Loucy (cell line): Measurements from ENCODE around the gene NCAPH2.

ENCODE experiments used
- H2AFZ ChIP-seq: fragments of 200-600 bp; sonication (generic); 2 replicates; pipeline ENCODE4 v1.6.0; 2016; ENCODE audit warnings: antibody characterized with exemption, mild to moderate bottlenecking, low read length, moderate library complexity
- H3F3A ChIP-seq: fragments of 200-600 bp; 2 replicates; pipeline ENCODE4 v1.6.0; 2016; ENCODE audit warnings: antibody characterized with exemption, low read depth, mild to moderate bottlenecking
- H3K27me3 ChIP-seq: fragments of 200-600 bp; sonication (generic); 2 replicates; pipeline ENCODE4 v1.6.1; 2014; ENCODE audit warnings: low read length, mild to moderate bottlenecking; ENCODE audit not compliant: insufficient read depth, poor library complexity, severe bottlenecking
- H3K36me3 ChIP-seq: fragments of 200-600 bp; sonication (generic); 2 replicates; pipeline ENCODE4 v1.6.1; 2016; ENCODE audit warnings: low read length; ENCODE audit not compliant: insufficient read depth
- H3K4me1 ChIP-seq: fragments of 200-600 bp; sonication (generic); 2 replicates; pipeline ENCODE4 v1.5.1; 2014; ENCODE audit warnings: low read length, mild to moderate bottlenecking; ENCODE audit not compliant: insufficient read depth, poor library complexity, severe bottlenecking
- H3K4me2 ChIP-seq: fragments of 200-600 bp; sonication (generic); 2 replicates; pipeline ENCODE4 v1.6.0; 2014; ENCODE audit warnings: antibody characterized with exemption, low read length, low read depth, mild to moderate bottlenecking; ENCODE audit not compliant: poor library complexity, severe bottlenecking
- H3K4me3 ChIP-seq: fragments of 200-600 bp; sonication (generic); 2 replicates; pipeline ENCODE4 v1.5.1; 2014; ENCODE audit warnings: low read length, mild to moderate bottlenecking, mixed read lengths; ENCODE audit not compliant: poor library complexity, severe bottlenecking
- H3K79me2 ChIP-seq: fragments of 200-600 bp; sonication (generic); 2 replicates; pipeline ENCODE4 v1.6.1; 2014; ENCODE audit warnings: low read length; ENCODE audit not compliant: insufficient read depth
- H3K9ac ChIP-seq: fragments of 200-600 bp; sonication (generic); 2 replicates; pipeline ENCODE4 v1.6.0; 2014; ENCODE audit warnings: mild to moderate bottlenecking, low read depth, low read length, moderate library complexity; ENCODE audit not compliant: poor library complexity, severe bottlenecking
- H3K9me2 ChIP-seq: fragments of 200-600 bp; sonication (generic); replicated peaks from 2 replicates; pipeline ENCODE4 v1.6.1; 2016; ENCODE audit warnings: low read depth, low read length, mixed read lengths
- H3K9me3 ChIP-seq: fragments of 200-600 bp; sonication (generic); 2 replicates; pipeline ENCODE4 v1.6.1; 2014; ENCODE audit warnings: mild to moderate bottlenecking, antibody characterized with exemption, low read length, low read depth; ENCODE audit not compliant: insufficient read depth
- H4K20me1 ChIP-seq: fragments of 200-600 bp; sonication (generic); 2 replicates; pipeline ENCODE4 v1.6.0; 2014; ENCODE audit warnings: antibody characterized with exemption, low read length, mild to moderate bottlenecking; ENCODE audit not compliant: insufficient read depth, poor library complexity, severe bottlenecking
- CTCF ChIP-seq: fragments of 200-600 bp; sonication (generic); conservative IDR thresholded peaks from 2 replicates; pipeline ENCODE4 v1.5.1; 2014; ENCODE audit warnings: mild to moderate bottlenecking, antibody characterized with exemption, low read length
- EZH2phosphoT487 ChIP-seq: fragments of 200-600 bp; IDR thresholded peaks from 2 replicates; pipeline ENCODE4 v1.6.1; 2018; ENCODE audit warnings: antibody characterized with exemption, mild to moderate bottlenecking, moderate library complexity, borderline replicate concordance

NCAPH2 gene

GRCh38 chr22:50474710-50475651, 33.0 kb upstream of the NCAPH2 start, which contains the start of gene SBF1:
Gene SBF1, minus strand, starts transcription at chr22:50475035. Its CDS starts 195 bp downstream, at chr22:50474840.
- no peaks in the 10 kb centered on the region for H3K27me3 ChIP-seq
- H3K4me3 ChIP-seq = peak within 1 kb of the TSS; percentile 72
- H3K9ac ChIP-seq = peak within 1 kb of the TSS; percentile 85
- peaks cover 47% of the 10 kb centered on the region for H3K4me1 ChIP-seq
- peak within 1 kb of the TSS; percentile 94 for H3K4me2 ChIP-seq
- H3F3A ChIP-seq = 0 out of 2 replicates have a peak, but pooled peaks cover 7% of the 10 kb centered on the region
- H3K9me3 ChIP-seq = no peaks in the 10 kb centered on the region
- H3K79me2 ChIP-seq = peaks cover 45% of the 10 kb centered on the region
- TF ChIP-seq EZH2phosphoT487 = no peak
- TF ChIP-seq CTCF = no peak
- no peaks in the 10 kb centered on the region for H3K36me3 ChIP-seq
- peak within 1 kb of the TSS; percentile 88 for H2AFZ ChIP-seq
- peaks cover 25% of the 10 kb centered on the region for H4K20me1 ChIP-seq
- H3K9me2 ChIP-seq = no peaks in the 10 kb centered on the region

- H3K9me3 ChIP-seq = no peaks in the 10 kb centered on the region
- no peaks in the 10 kb centered on the region for H3K9me2 ChIP-seq
- peak overlapping the region; percentile 72 for H3K4me3 ChIP-seq
- TF ChIP-seq CTCF (no peak), EZH2phosphoT487 (no peak)
- peak overlapping the region; percentile 79 for H3K9ac ChIP-seq
- H3K4me2 ChIP-seq = peak overlapping the region; percentile 77
- peaks cover 25% of the 10 kb centered on the region for H4K20me1 ChIP-seq
- H3K4me1 ChIP-seq = peaks cover 42% of the 10 kb centered on the region
- H2AFZ ChIP-seq = peak overlapping the region; percentile 88; the same call in 1 of the 2 replicates
- no peaks in the 10 kb centered on the region for H3K36me3 ChIP-seq
- peaks cover 41% of the 10 kb centered on the region for H3K79me2 ChIP-seq
- H3F3A ChIP-seq = 0 out of 2 replicates have a peak, but pooled peaks cover under 1% of the 10 kb centered on the region
- H3K27me3 ChIP-seq = no peaks in the 10 kb centered on the region
These were observed 32.4 kb upstream of the NCAPH2 start for GRCh38 chr22:50475652-50476002.

- Histone ChIP-seq H3K36me3 (no peaks in the 10 kb centered on the region), H3K4me3 (no peak overlapping the region), H3K79me2 (peaks cover 29% of the 10 kb centered on the region), H3K4me2 (no peak overlapping the region), H4K20me1 (peaks cover 23% of the 10 kb centered on the region), H3K9me3 (no peaks in the 10 kb centered on the region), H3F3A (no peaks in the 10 kb centered on the region), H3K9ac (peak overlapping the region; percentile 37), H3K9me2 (no peaks in the 10 kb centered on the region), H2AFZ (no peak overlapping the region), H3K27me3 (no peaks in the 10 kb centered on the region), H3K4me1 (peaks cover 29% of the 10 kb centered on the region)
- TF ChIP-seq CTCF (no peak), EZH2phosphoT487 (no peak)
These were observed 31.2 kb upstream of the NCAPH2 start for GRCh38 chr22:50476868-50477267.
